HTR-8/SVneo (cell line): ENCODE results near the gene DNPH1.

Experiments
- DNase-seq: peaks from one replicate; pipeline ENCODE4 v3.0.0; 2011; ENCODE audit warnings: low spot score, mixed read lengths; ENCODE audit not compliant: insufficient read length
- FAIRE-seq: peaks from 2 replicates; lab custom pipeline; 2011; peaks lifted over from hg19 to GRCh38; lab: Jason Lieb, UNC

DNPH1 gene

DNA sequence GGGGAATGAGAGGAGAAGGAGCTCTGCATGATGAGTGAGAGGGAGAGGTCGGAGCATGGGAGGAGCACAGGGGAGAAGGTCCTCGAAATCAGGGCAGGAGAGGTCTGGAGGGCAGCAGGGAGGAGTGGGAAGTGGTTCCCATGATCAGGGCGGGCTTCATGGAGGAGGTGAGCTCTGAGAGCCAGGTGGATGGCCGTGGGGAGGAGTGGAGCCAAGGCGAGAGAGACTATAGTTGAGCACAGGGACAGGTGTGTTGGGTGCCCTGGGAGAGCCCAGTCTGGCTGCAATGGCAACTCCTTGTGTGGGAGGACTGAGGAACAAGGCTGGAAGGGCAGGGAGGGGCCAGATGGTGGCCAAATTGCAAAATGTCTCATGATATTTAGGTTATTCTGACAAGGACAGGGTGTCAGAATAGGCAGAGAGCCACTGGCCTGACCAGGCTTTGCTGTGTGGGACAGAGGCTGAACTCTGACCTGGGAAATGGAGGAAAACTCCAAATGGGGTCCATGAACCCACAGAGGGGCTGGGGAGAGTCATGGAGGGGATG, 35.4 kb upstream of the DNPH1 start:
- DNase-seq (no peak), FAIRE-seq (no peak)

- DNase-seq (peak; percentile 95), FAIRE-seq (peak; percentile 98)
Observed at GRCh38 chr6:43263314-43264178, 34.3 kb upstream of the DNPH1 start.

- no peak for DNase-seq
- FAIRE-seq, result no peak
Observed at GRCh38 chr6:43262780-43263313, 33.6 kb upstream of the DNPH1 start.

DNA sequence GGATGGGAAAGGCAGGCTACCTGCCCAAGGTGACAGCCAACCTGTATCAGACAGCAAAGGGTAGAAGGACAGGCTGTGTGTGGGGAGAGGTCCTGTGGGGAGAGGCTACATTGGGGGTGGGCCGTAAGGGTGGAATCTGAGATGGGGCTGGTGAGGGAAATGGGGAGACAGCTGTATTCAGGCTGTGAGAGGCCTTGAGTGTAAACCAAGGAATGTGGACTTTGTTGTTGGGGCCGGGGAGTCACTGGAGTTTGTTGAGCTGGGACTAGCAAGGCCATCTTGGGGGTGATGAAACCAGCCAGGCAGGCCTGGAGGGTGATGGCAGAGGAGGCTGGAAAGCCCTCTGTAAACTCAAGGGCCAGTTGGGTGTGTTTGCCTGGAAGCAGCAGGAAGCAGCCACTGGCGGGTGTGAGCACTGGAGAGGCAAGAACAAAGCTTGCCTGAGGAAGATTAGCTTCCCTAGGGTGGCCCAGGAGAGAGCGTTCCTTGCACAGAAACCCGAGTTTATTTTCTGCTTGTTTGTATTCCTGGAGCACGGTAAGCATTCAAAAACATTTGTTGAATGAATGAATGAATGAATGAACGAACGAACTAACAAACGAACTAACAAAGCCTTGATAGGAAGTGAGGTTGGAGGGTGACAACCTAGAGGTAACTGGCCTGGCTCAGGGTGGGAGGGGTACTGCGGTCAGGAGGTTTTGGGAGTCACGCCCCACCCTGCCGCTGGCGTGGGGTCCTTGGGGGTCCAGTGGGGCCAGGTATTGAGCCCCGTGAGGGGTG, 32.9 kb upstream of the DNPH1 start:
- DNase-seq (no peak), FAIRE-seq (no peak)

DNA sequence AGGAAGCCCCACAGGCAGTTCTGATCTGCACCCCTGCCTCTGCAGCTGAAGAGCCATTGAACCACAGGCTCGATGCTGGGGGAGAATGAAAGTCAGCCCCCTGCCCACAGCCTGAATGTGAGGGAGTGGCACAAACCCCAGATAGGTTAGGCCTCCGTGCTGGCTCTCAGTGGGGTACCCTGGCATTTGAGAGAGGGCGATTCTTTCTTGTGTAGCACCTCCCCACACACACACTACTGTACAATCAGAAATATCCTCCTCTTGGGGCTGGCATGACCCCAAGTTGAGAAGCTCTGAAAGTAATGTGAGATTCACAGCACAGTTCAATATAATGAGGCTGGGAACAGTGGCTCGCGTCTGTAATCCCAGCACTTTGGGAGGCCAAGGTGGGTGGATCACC, 31.9 kb upstream of the DNPH1 start:
- DNase-seq (no peak), FAIRE-seq (no peak)

- FAIRE-seq (no peak), DNase-seq (no peak)
Observed at GRCh38 chr6:43260791-43261190, 31.5 kb upstream of the DNPH1 start.

DNA sequence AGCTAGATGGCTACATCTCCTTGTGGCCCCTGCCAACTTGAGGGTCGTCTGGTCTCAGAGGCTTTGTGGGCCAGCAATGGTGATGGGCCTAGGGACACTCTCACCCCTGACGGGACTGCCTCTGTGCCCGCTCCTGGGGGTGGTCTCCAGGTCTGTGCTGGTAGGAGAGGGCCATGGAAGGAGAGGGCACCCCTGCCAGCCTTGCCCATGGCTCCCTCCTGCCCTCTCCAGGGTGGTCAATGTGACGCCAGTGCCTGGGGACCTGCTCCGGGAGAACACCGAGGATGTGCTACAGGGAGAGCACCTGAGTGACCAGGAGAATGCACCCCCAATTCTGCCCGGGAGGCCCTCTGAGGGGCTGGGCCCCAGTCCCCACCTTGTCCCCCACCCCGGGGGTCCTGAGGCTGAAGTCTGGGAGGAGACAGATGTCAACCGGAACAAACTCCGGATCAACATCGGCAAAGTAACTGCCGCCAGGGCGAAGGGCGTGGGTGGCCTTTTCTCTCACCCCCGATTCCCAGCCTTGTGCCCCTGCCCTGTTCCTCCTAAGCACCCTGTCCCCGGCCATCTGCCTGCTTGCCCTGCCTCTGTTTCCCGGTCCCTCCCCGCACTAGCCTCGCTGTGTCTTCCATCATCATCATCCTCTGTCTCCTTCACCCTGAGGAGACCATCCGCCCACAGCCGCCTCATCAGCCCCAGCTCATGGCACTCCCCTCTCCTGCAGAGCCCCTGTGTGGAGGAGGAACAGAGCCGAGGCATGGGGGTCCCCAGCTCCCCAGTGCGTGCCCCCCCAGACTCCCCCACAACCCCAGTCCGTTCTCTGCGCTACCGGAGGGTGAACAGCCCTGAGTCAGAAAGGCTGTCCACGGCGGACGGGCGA, 29.8 kb upstream of the DNPH1 start:
- no peak for DNase-seq
- no peak for FAIRE-seq

DNA sequence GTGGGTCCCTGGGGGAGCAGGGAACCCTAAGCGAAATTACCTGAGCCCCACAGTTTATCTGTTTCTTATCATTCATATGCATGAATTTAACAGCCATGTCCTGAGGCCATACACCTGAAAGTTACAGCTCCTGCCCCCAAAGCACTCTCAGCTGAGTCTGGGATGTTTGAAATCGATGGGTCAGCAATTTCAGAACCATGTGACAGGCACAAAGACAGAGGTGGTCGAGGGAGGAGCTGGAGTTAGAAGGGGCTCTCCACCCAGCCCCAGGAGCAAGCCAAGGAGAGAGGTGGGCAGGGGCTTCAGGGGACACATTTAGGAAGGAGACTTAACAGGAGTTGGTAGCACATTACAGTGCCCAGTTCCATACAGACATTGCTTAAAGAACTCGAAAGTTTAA, 28.9 kb upstream of the DNPH1 start:
- DNase-seq (no peak), FAIRE-seq (no peak)

DNA sequence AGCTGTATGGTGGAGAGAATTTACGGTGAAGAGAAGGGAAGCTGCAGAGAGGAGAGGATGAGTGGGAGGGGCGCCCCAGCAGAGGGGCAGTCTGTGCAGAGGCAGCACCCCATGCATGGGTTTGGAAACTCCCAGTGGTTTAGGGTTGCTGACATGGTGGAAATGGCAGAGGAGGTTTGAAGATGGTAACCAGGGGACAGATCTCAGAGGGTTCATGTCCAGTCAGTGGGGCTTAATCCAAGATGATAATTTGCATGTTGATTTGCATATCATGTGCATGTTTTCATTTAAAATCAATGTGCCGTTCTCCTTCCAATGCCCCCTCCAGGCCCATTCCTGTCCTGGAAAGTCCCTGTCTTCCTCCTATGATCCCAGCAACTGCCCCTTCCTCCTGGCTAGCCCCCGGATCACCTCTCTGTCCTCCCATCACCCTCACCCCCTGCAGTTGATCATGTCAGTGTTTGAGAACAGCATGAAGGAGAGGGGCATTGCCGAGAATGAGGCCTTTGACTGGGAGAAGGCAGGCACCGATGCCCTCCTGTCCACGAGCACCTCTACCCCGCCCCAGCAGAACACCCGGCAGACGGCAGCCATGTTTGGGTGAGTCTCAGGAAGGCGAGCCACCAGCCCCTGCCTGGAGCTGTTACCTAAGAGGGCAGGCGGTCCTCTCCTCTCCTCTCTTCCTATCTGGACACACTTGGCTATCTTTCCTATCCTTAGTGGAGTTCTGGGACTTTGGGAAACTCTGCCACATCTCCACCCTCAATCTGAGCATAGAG, 28.3 kb upstream of the DNPH1 start:
- FAIRE-seq (no peak), DNase-seq (no peak)

- DNase-seq (no peak), FAIRE-seq (no peak)
Observed at GRCh38 chr6:43256670-43257366, 27.5 kb upstream of the DNPH1 start.

- FAIRE-seq (no peak), DNase-seq (no peak)
Observed at GRCh38 chr6:43255408-43256054, 26.2 kb upstream of the DNPH1 start.

DNA sequence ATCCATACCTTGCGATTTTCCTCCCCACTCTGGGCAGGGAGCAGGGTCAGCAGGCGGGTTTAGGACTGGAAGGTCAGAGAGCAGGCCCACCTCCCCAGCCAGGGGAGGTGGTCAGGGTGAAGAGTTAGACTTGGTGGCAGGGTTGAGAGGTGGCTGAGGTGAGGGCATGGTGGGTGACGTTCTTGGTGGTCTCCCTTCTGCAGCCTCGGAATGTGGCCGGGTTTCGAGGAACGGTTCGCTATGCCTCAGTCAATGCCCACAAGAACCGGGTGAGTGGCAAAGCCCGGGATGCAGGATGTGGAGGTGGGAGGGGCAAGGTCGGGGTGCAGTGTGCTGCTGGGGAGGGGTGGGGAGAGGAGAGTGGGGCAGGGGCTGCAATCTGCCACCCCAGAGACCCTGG, 25.6 kb upstream of the DNPH1 start:
- no peak for FAIRE-seq
- DNase-seq, result no peak

DNA sequence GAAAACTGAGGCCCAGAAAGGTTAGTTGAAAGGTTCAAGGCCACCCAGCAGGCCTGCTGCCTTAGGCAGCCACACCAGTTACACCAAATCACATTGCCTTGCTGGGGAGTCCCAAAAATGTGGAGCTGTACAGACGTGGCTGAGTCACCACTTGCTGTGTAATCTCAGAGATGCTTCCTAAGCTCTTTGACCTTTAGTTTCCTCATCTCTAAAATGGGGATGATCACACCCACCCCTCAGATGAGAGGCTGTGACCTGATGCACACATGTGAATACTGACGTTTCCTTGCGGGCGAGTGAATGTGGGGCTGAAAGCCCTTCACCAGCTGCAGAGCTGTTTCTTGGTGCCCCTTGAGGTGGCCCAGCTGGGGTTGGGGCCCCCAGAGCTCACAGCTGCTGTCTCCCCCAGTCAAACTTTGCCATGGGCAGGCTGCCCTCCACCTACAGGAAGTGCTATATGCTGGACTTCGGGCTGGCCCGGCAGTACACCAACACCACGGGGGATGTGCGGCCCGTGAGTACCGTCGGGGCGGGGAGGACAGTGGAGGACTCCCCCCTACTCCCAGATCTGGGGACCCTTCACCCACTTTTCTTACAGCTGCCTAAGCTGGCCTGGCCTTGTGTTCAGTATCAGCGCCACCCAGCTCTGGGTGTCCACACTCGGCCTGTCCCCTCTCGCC, 25.0 kb upstream of the DNPH1 start:
- FAIRE-seq, result no peak
- DNase-seq, result no peak

- FAIRE-seq (no peak), DNase-seq (no peak)
Observed at GRCh38 chr6:43253401-43253800, 24.1 kb upstream of the DNPH1 start.

- FAIRE-seq, result no peak
- no peak for DNase-seq
Observed at GRCh38 chr6:43250992-43251373, 21.7 kb upstream of the DNPH1 start.

GRCh38 chr6:43248791-43249190, 19.5 kb upstream of the DNPH1 start:
- no peak for DNase-seq
- FAIRE-seq, result no peak

DNA sequence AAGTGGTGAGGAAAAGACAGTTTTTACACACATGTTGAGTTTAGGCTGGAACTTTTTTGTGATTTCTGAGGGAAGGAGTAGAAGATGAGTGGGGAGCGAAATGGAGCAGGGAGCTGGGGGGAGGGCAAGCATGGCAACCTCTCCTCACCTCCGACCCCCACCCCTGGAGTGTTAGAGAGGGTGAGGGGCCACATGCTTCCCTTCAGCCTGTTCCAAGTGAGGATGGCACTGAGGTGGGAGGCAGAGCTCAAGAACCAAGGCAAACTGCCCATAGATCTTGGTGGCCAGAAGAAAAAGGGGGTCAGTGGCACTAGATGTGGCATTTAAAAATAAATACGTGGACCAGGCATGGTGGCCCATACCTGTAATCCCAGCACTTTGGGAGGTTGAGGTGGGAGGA, 18.8 kb upstream of the DNPH1 start:
- DNase-seq (no peak), FAIRE-seq (no peak)
